Measurements from ENCODE around the gene PAQR5.
"Not testable (repeated sequence)": the region's sequence is repeated elsewhere in the genome, so short reads cannot be mapped to it uniquely, and the experiment has no call there.

Gene PAQR5

GRCh38 chr15:69351333-69351732 lies 52.6 kb downstream of the PAQR5 start:
- DNase-seq (ENCODE audit: low read depth, low spot score): no peak

GRCh38 chr15:69351884-69352283 lies 53.2 kb downstream of the PAQR5 start:
- no peak for DNase-seq (ENCODE audit: low read depth, low spot score)

GRCh38 chr15:69357773-69358771 lies 59.4 kb downstream of the PAQR5 start:
- no peak for DNase-seq (ENCODE audit: low read depth, low spot score)

GRCh38 chr15:69358850-69359249 lies 60.1 kb downstream of the PAQR5 start:
- no peak for DNase-seq (ENCODE audit: low read depth, low spot score)

GRCh38 chr15:69359722-69360121 lies 61.0 kb downstream of the PAQR5 start:
- DNase-seq (ENCODE audit: low read depth, low spot score): no peak

GRCh38 chr15:69360642-69361041 lies 61.9 kb downstream of the PAQR5 start:
- no peak for DNase-seq (ENCODE audit: low read depth, low spot score)

GRCh38 chr15:69367236-69367635 lies 68.5 kb downstream of the PAQR5 start:
- no peak for DNase-seq (ENCODE audit: low read depth, low spot score)

- no peak for DNase-seq (ENCODE audit: low read depth, low spot score)
Observed at GRCh38 chr15:69369631-69370030, 70.9 kb downstream of the PAQR5 start.

GRCh38 chr15:69373406-69373805 lies 74.7 kb downstream of the PAQR5 start:
- DNase-seq (ENCODE audit: low read depth, low spot score): no peak

- DNase-seq (ENCODE audit: low read depth, low spot score): no peak
Observed at GRCh38 chr15:69375151-69375790, 76.6 kb downstream of the PAQR5 start.

GRCh38 chr15:69377216-69377970 lies 78.7 kb downstream of the PAQR5 start:
- no peak for DNase-seq (ENCODE audit: low read depth, low spot score)

- DNase-seq (ENCODE audit: low read depth, low spot score): no peak
Observed at GRCh38 chr15:69380100-69380725, 81.5 kb downstream of the PAQR5 start.

- no peak for DNase-seq (ENCODE audit: low read depth, low spot score)
Observed at GRCh38 chr15:69380726-69381105, 82.0 kb downstream of the PAQR5 start.

GRCh38 chr15:69382176-69382575 lies 83.5 kb downstream of the PAQR5 start:
- not testable (repeated sequence) for DNase-seq (ENCODE audit: low read depth, low spot score)

- DNase-seq (ENCODE audit: low read depth, low spot score): not testable (repeated sequence)
Observed at GRCh38 chr15:69384066-69384465, 85.4 kb downstream of the PAQR5 start.

- no peak for DNase-seq (ENCODE audit: low read depth, low spot score)
Observed at GRCh38 chr15:69384626-69385598, 86.2 kb downstream of the PAQR5 start.

GRCh38 chr15:69385831-69386230 lies 87.1 kb downstream of the PAQR5 start:
- DNase-seq (ENCODE audit: low read depth, low spot score): no peak

GRCh38 chr15:69386284-69386683 lies 87.6 kb downstream of the PAQR5 start:
- DNase-seq (ENCODE audit: low read depth, low spot score): no peak

- DNase-seq (ENCODE audit: low read depth, low spot score): no peak
Observed at GRCh38 chr15:69388260-69388705, 89.6 kb downstream of the PAQR5 start.

GRCh38 chr15:69389426-69389825 lies 90.7 kb downstream of the PAQR5 start:
- DNase-seq (ENCODE audit: low read depth, low spot score): no peak

Measured in activated CD4-positive, CD25-positive, alpha-beta regulatory T cell treated with anti-CD3 and anti-CD28 coated beads, Interleukin-2, amount 50 U/mL, for 16 hours (primary cell).